ENCODE results near the gene OR2M3. TPM values are rescaled to one million over a fixed set of nuclear protein-coding genes. Genes with fewer than 3 reads are reported as not detected.

The OR2M3 gene
- total RNA-seq, result under 1 TPM in 6 of 8 experiments, not detected in 2; 0.08 to 0.87 (median 0.41) TPM

GRCh38 chr1:248196965-248197364 lies at the start of gene OR2M3:
TSS of gene OR2M3 (plus strand) at chr1:248197265. CDS start at chr1:248203068, 5,803 bp downstream.
- Histone ChIP-seq H3K27ac (no peak within 1 kb of the TSS), H3K4me3 (no peak within 1 kb of the TSS), H3K4me1 (replicated peaks in 1 of 2) (no peaks in the 10 kb centered on the region)
- 0 to 60% (median 29%) methylated on average over 3 to 4 of the region's 4 CpGs for WGBS, 10 experiments
- no peak for ATAC-seq (replicated peaks in 6 of 8)
- in situ Hi-C loops (cut with MboI; ENCODE audit: low pct_unique_long_range_greater_than_20kb in 2 of 9, low sequenced_read_pairs in 9 of 9, unreplicated experiment in 9 of 9), result no loop called here

GRCh38 chr1:248152056-248152827 lies 44.8 kb upstream of the OR2M3 start:
- in situ Hi-C loops (cut with MboI; ENCODE audit: low pct_unique_long_range_greater_than_20kb in 2 of 9, low sequenced_read_pairs in 9 of 9, unreplicated experiment in 9 of 9), result no loop called here
- 0 to 85% (median 30%) methylated on average over 1 to 6 of the region's 6 CpGs; no CpG with 5 or more reads in 1 of the 10 experiments for WGBS, 10 experiments
- Histone ChIP-seq H3K4me3 (no peak overlapping the region), H3K4me1 (replicated peaks in 1 of 2) (no peaks in the 10 kb centered on the region), H3K27ac (no peak overlapping the region)
- ATAC-seq (replicated peaks in 6 of 8), result no peak

- in situ Hi-C loops (cut with MboI; ENCODE audit: low pct_unique_long_range_greater_than_20kb in 2 of 9, low sequenced_read_pairs in 9 of 9, unreplicated experiment in 9 of 9), result no loop called here
- Histone ChIP-seq H3K27ac (no peak overlapping the region), H3K4me3 (no peak overlapping the region), H3K4me1 (replicated peaks in 1 of 2) (no peaks in the 10 kb centered on the region)
- ATAC-seq (replicated peaks in 6 of 8), result no peak
- 0 to 100% (median 58%) methylated on average over 1 of the region's 1 CpG; no CpG with 5 or more reads in 2 of the 10 experiments for WGBS, 10 experiments
These were observed 41.1 kb upstream of the OR2M3 start for GRCh38 chr1:248155927-248156326.

- Histone ChIP-seq H3K4me1 (replicated peaks in 1 of 2) (no peaks in the 10 kb centered on the region), H3K4me3 (no peak overlapping the region), H3K27ac (no peak overlapping the region)
- WGBS, 10 experiments, result 27 to 86% (median 55%) methylated on average over 2 to 4 of the region's 4 CpGs; no CpG with 5 or more reads in 1 of the 10 experiments
- in situ Hi-C loops (cut with MboI; ENCODE audit: low pct_unique_long_range_greater_than_20kb in 2 of 9, low sequenced_read_pairs in 9 of 9, unreplicated experiment in 9 of 9), result no loop called here
- no peak for ATAC-seq (replicated peaks in 6 of 8)
These were observed 38.3 kb upstream of the OR2M3 start for GRCh38 chr1:248158758-248159157.

GRCh38 chr1:248164031-248164430 lies 33.0 kb upstream of the OR2M3 start:
- H3K4me3 ChIP-seq, result no peak overlapping the region
- in situ Hi-C loops (cut with MboI; ENCODE audit: low pct_unique_long_range_greater_than_20kb in 2 of 9, low sequenced_read_pairs in 9 of 9, unreplicated experiment in 9 of 9), result no loop called here
- no peaks in the 10 kb centered on the region for H3K4me1 ChIP-seq (replicated peaks in 1 of 2)
- 0 to 76% (median 51%) methylated on average over 1 to 10 of the region's 12 CpGs; no CpG with 5 or more reads in 1 of the 10 experiments for WGBS, 10 experiments
- ATAC-seq (replicated peaks in 6 of 8), result no peak
- no peak overlapping the region for H3K27ac ChIP-seq

- Histone ChIP-seq H3K27ac (no peak overlapping the region), H3K4me1 (replicated peaks in 1 of 2) (no peaks in the 10 kb centered on the region), H3K4me3 (no peak overlapping the region)
- 56 to 85% (median 70%) methylated on average over 2 to 13 of the region's 14 CpGs; no CpG with 5 or more reads in 6 of the 10 experiments for WGBS, 10 experiments
- ATAC-seq (replicated peaks in 6 of 8), result no peak
- in situ Hi-C loops (cut with MboI; ENCODE audit: low pct_unique_long_range_greater_than_20kb in 2 of 9, low sequenced_read_pairs in 9 of 9, unreplicated experiment in 9 of 9), result no loop called here
These were observed 31.9 kb upstream of the OR2M3 start for GRCh38 chr1:248165186-248165585.

- no peak for ATAC-seq (replicated peaks in 6 of 8)
- no peak within 1 kb of the TSS for H3K4me3 ChIP-seq
- H3K4me1 ChIP-seq (replicated peaks in 1 of 2), result no peaks in the 10 kb centered on the region
- H3K27ac ChIP-seq, result no peak within 1 kb of the TSS
- in situ Hi-C loops (cut with MboI; ENCODE audit: low pct_unique_long_range_greater_than_20kb in 2 of 9, low sequenced_read_pairs in 9 of 9, unreplicated experiment in 9 of 9), result no loop called here
These were observed 22.5 kb upstream of the OR2M3 start, which contains the start of gene OR2M2 for GRCh38 chr1:248174521-248174920. TSS of gene OR2M2 (plus strand) at chr1:248174821. CDS start at chr1:248179986, 5,165 bp downstream.

GRCh38 chr1:248183996-248184395 lies 13.1 kb upstream of the OR2M3 start:
- no peak overlapping the region for H3K27ac ChIP-seq
- no peaks in the 10 kb centered on the region for H3K4me1 ChIP-seq (replicated peaks in 1 of 2)
- no peak for ATAC-seq (replicated peaks in 6 of 8)
- in situ Hi-C loops (cut with MboI; ENCODE audit: low pct_unique_long_range_greater_than_20kb in 2 of 9, low sequenced_read_pairs in 9 of 9, unreplicated experiment in 9 of 9), result no loop called here
- 19 to 67% (median 45%) methylated on average over 3 to 7 of the region's 7 CpGs for WGBS, 10 experiments
- H3K4me3 ChIP-seq, result no peak overlapping the region

GRCh38 chr1:248187363-248187762 lies 9.7 kb upstream of the OR2M3 start:
- ATAC-seq (replicated peaks in 6 of 8), result no peak
- WGBS, 10 experiments, result 0 to 55% (median 31%) methylated on average over 1 to 3 of the region's 3 CpGs; no CpG with 5 or more reads in 4 of the 10 experiments
- Histone ChIP-seq H3K4me3 (no peak overlapping the region), H3K27ac (no peak overlapping the region), H3K4me1 (replicated peaks in 1 of 2) (no peaks in the 10 kb centered on the region)
- in situ Hi-C loops (cut with MboI; ENCODE audit: low pct_unique_long_range_greater_than_20kb in 2 of 9, low sequenced_read_pairs in 9 of 9, unreplicated experiment in 9 of 9), result no loop called here

- Histone ChIP-seq H3K4me3 (no peak overlapping the region), H3K4me1 (replicated peaks in 1 of 2) (no peaks in the 10 kb centered on the region), H3K27ac (no peak overlapping the region)
- peak in 1 of 8 experiments; percentile 62 for ATAC-seq (replicated peaks in 6 of 8)
- in situ Hi-C loops (cut with MboI; ENCODE audit: low pct_unique_long_range_greater_than_20kb in 2 of 9, low sequenced_read_pairs in 9 of 9, unreplicated experiment in 9 of 9), result no loop called here
- WGBS, 10 experiments, result 10 to 100% (median 56%) methylated on average over 1 to 10 of the region's 11 CpGs; no CpG with 5 or more reads in 3 of the 10 experiments
These were observed 8.0 kb upstream of the OR2M3 start for GRCh38 chr1:248189026-248189425.

GRCh38 chr1:248194117-248194516 lies 2.9 kb upstream of the OR2M3 start:
- ATAC-seq (replicated peaks in 6 of 8), result no peak
- 0 to 40% (median 10%) methylated on average over 1 of the region's 1 CpG; no CpG with 5 or more reads in 5 of the 10 experiments for WGBS, 10 experiments
- H3K4me1 ChIP-seq (replicated peaks in 1 of 2), result no peaks in the 10 kb centered on the region
- H3K27ac ChIP-seq, result no peak overlapping the region
- in situ Hi-C loops (cut with MboI; ENCODE audit: low pct_unique_long_range_greater_than_20kb in 2 of 9, low sequenced_read_pairs in 9 of 9, unreplicated experiment in 9 of 9), result no loop called here
- no peak overlapping the region for H3K4me3 ChIP-seq

- no peak overlapping the region for H3K4me3 ChIP-seq
- in situ Hi-C loops (cut with MboI; ENCODE audit: low pct_unique_long_range_greater_than_20kb in 2 of 9, low sequenced_read_pairs in 9 of 9, unreplicated experiment in 9 of 9), result no loop called here
- ATAC-seq (replicated peaks in 6 of 8), result no peak
- no peak overlapping the region for H3K27ac ChIP-seq
- H3K4me1 ChIP-seq (replicated peaks in 1 of 2), result no peaks in the 10 kb centered on the region
- 46 to 100% (median 86%) methylated on average over 1 of the region's 1 CpG for WGBS, 10 experiments
These were observed 18.8 kb downstream of the OR2M3 start for GRCh38 chr1:248215880-248216279.

- in situ Hi-C loops (cut with MboI; ENCODE audit: low pct_unique_long_range_greater_than_20kb in 2 of 9, low sequenced_read_pairs in 9 of 9, unreplicated experiment in 9 of 9), result no loop called here
- ATAC-seq (replicated peaks in 6 of 8), result no peak
- H3K4me3 ChIP-seq, result no peak overlapping the region
- 0 to 100% (median 44%) methylated on average over 1 of the region's 1 CpG; no CpG with 5 or more reads in 3 of the 10 experiments for WGBS, 10 experiments
- no peak overlapping the region for H3K27ac ChIP-seq
- no peaks in the 10 kb centered on the region for H3K4me1 ChIP-seq (replicated peaks in 1 of 2)
These were observed 28.5 kb downstream of the OR2M3 start for GRCh38 chr1:248225537-248225936.

Measured in motor neuron (in vitro differentiated cells).